ENCODE measurements around the gene LTBP2. TPM values are rescaled to one million over a fixed set of nuclear protein-coding genes. Genes with fewer than 3 reads are reported as not detected.

The LTBP2 gene
- total RNA-seq, 4 donors from 2014 or later: 19.8 to 51.9 (median 28.8) TPM

DNA sequence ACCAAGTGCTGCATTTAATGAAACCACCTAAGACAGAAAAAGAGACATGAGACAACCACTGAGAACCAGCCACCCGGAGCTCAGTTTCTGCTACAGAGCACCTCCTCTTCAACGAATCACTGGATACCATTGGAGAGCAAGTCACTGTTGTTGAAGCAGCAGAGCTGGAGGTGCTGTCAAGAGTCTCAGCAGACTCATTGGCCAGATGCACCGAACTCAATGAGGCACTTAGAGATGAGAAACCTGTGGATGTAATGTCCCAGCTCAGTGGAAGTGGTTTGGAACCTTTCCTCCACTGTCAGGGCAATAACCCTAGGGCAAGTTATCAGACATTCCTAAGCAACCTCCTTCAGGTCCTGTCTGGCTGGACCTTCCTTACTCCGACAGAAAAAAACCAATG is 132.0 kb downstream of the LTBP2 start:
- DNase-seq (no peak), ATAC-seq (no peak)
- in situ Hi-C loops (cut with MboI; ENCODE audit: low sequenced_read_pairs in 4 of 4): loop anchor here in 1 of 4 donors (10.0 kb wide), 1 partner anchor 115 kb away; no protein-coding TSS in a partner anchor
- Histone ChIP-seq H3K27me3 (no peaks in the 10 kb centered on the region), H3K9me3 (no peaks in the 10 kb centered on the region), H3K4me1 (peaks cover 13 to 23% of the 10 kb centered on the region in 2 donors), H3K4me3 (no peak overlapping the region), H3K27ac (no peak overlapping the region), H3K36me3 (peaks cover 0 to 47% of the 10 kb centered on the region in 2 donors)
- TF ChIP-seq, protein P1, sequence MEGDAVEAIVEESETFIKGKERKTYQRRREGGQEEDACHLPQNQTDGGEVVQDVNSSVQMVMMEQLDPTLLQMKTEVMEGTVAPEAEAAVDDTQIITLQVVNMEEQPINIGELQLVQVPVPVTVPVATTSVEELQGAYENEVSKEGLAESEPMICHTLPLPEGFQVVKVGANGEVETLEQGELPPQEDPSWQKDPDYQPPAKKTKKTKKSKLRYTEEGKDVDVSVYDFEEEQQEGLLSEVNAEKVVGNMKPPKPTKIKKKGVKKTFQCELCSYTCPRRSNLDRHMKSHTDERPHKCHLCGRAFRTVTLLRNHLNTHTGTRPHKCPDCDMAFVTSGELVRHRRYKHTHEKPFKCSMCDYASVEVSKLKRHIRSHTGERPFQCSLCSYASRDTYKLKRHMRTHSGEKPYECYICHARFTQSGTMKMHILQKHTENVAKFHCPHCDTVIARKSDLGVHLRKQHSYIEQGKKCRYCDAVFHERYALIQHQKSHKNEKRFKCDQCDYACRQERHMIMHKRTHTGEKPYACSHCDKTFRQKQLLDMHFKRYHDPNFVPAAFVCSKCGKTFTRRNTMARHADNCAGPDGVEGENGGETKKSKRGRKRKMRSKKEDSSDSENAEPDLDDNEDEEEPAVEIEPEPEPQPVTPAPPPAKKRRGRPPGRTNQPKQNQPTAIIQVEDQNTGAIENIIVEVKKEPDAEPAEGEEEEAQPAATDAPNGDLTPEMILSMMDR (IDR thresholded peaks at IDR 0.05 in 4 of 5, conservative IDR thresholded peaks at IDR 0.05 in 1 of 5): no peak
- TF ChIP-seq POLR2A (IDR thresholded peaks at IDR 0.05): no peak
- intact Hi-C loops (cut with DNase I; ENCODE audit: low total_unique reads): no loop called here

DNA sequence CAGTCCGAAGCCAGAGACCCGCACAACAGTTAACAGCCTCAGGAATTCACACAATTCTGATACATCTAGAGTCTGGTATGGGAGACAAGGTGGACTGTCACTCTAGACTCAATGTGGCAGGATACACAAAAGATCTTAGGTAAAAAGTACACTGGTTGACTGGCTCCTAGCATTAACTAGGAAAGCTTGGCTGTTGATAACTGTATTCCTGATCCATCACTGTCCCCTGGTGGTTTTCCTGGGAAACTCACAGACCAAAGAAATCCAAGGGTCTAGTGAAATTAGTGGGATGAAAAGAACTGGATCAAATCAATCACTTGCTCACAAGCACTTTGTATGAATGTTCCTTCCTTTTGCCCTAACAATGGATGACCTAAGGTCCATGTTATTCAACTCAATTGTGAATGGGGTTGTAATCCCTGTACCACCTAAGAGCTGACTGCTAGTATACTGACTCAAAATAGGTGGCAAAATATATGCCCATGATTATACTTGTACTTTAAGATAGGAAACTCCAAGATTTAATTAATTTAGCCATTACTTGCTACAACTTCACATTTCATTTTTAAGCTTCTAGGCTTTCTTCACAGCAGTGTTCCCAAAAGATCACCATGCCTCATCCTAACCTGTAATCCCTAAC is 132.9 kb downstream of the LTBP2 start:
- peaks cover 0 to 44% of the 10 kb centered on the region in 2 donors for H3K36me3 ChIP-seq
- peaks cover 22 to 24% of the 10 kb centered on the region in 2 donors for H3K4me1 ChIP-seq
- peak in 1 of 2 donors; percentile 48 for ATAC-seq
- H3K9me3 ChIP-seq: no peaks in the 10 kb centered on the region
- DNase-seq: no peak
- H3K27me3 ChIP-seq: no peaks in the 10 kb centered on the region
- no peak overlapping the region for H3K4me3 ChIP-seq
- intact Hi-C loops (cut with DNase I; ENCODE audit: low total_unique reads): loop anchor here (2.0 kb wide), 1 partner anchor 116 kb away; no protein-coding TSS in a partner anchor
- H3K27ac ChIP-seq: no peak overlapping the region
- TF ChIP-seq, protein P1 (IDR thresholded peaks at IDR 0.05 in 4 of 5, conservative IDR thresholded peaks at IDR 0.05 in 1 of 5): peak; percentile 30 to 69 (median 61)
- no peak for TF ChIP-seq POLR2A (IDR thresholded peaks at IDR 0.05)
- in situ Hi-C loops (cut with MboI; ENCODE audit: low sequenced_read_pairs in 4 of 4): loop anchor here in 1 of 4 donors (5.0 kb wide), 1 partner anchor 117 kb away; no protein-coding TSS in a partner anchor

DNA sequence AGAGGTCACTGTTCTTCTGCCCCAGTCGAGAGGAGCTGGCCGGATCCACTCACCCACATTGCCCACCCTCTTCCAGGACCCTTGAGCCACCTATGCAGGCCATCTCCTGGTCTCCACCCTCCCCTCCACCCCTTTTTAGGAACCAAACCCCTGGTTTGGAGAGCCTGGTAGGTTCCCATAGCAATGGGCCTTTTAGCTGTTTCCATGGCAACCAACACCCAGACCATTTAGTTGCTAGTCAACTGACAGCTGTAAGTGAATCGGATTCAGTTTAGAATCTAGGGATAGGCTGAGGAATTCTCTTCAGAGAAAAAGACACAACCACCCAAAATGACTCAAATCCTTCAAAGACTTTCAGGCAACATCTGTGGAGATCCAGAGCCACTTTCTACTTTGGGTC is 135.4 kb downstream of the LTBP2 start:
- peaks cover 24 to 31% of the 10 kb centered on the region in 2 donors for H3K4me1 ChIP-seq
- peaks cover 0 to 23% of the 10 kb centered on the region in 2 donors for H3K36me3 ChIP-seq
- no peaks in the 10 kb centered on the region for H3K27me3 ChIP-seq
- no peak overlapping the region for H3K4me3 ChIP-seq
- no peak for DNase-seq
- TF ChIP-seq, protein P1 (IDR thresholded peaks at IDR 0.05 in 4 of 5, conservative IDR thresholded peaks at IDR 0.05 in 1 of 5): no peak
- no peak for TF ChIP-seq POLR2A (IDR thresholded peaks at IDR 0.05)
- no peak for ATAC-seq
- in situ Hi-C loops (cut with MboI; ENCODE audit: low sequenced_read_pairs in 4 of 4) (loop anchor here in 1 of 4 donors (5.0 kb wide), 1 partner anchor 114 kb away; no protein-coding TSS in a partner anchor), intact Hi-C loops (cut with DNase I; ENCODE audit: low total_unique reads) (no loop called here)
- peak overlapping the region in 2 of 4 donors; percentile 0 to 32 for H3K27ac ChIP-seq
- no peaks in the 10 kb centered on the region for H3K9me3 ChIP-seq

DNA sequence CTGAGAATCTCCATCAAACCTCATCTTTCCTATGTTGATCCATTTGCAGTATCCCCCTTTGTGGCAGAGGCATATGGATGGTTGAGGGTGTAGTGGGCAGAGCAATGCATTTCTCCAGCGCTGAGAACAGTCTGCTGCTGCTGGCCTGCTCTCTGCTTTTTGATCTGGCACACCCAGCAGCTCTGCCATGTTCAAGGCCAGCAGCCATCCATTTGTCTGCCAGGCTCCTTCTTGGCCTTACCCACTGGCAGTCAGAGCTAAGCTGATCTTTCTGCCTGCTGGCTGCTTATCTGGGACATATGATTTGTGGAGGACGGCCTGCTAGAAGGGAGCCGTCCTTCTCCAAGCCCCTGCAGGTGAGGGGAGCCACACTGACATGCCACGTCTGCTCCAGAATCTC is 135.9 kb downstream of the LTBP2 start:
- intact Hi-C loops (cut with DNase I; ENCODE audit: low total_unique reads): no loop called here
- H3K4me3 ChIP-seq: no peak overlapping the region

More for the DNA sequence above, 135.9 kb downstream of the LTBP2 start:
- H3K9me3 ChIP-seq: no peaks in the 10 kb centered on the region
- DNase-seq (no peak), ATAC-seq (peak in 1 of 2 donors; percentile 53)
- in situ Hi-C loops (cut with MboI; ENCODE audit: low sequenced_read_pairs in 4 of 4): loop anchor here in 1 of 4 donors (5.0 kb wide), 1 partner anchor 114 kb away; no protein-coding TSS in a partner anchor
- H3K4me1 ChIP-seq: peaks cover 24 to 31% of the 10 kb centered on the region in 2 donors
- H3K36me3 ChIP-seq: peaks cover 0 to 18% of the 10 kb centered on the region in 2 donors
- TF ChIP-seq POLR2A (IDR thresholded peaks at IDR 0.05): no peak
- TF ChIP-seq, protein P1 (IDR thresholded peaks at IDR 0.05 in 4 of 5, conservative IDR thresholded peaks at IDR 0.05 in 1 of 5): no peak
- H3K27ac ChIP-seq: peak overlapping the region in 2 of 4 donors; percentile 0 to 32
- no peaks in the 10 kb centered on the region for H3K27me3 ChIP-seq
